HK-2 (cell line): Measurements from ENCODE around the gene EPHA10.
"Not testable (repeated sequence)": the region's sequence is repeated elsewhere in the genome, so short reads cannot be mapped to it uniquely, and the experiment has no call there.

Experiments used
- DNase-seq: peaks from one replicate; pipeline ENCODE4 v3.0.0-alpha.2; 2018; ENCODE audit not compliant: unreplicated experiment

The EPHA10 gene

DNA sequence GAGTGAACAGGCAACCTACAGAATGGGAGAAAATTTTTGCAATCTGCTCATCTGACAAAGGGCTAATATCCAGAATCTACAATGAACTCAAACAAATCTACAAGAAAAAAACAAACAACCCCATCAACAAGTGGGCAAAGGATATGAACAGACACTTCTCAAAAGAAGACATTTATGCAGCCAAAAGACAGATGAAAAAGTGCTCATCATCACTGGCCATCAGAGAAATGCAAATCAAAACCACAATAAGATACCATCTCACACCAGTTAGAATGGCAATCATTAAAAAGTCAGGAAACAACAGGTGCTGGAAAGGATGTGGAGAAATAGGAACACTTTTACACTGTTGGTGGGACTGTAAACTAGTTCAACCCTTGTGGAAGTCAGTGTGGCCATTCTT, 6.5 kb upstream of the EPHA10 start:
- not testable (repeated sequence) for DNase-seq

DNA sequence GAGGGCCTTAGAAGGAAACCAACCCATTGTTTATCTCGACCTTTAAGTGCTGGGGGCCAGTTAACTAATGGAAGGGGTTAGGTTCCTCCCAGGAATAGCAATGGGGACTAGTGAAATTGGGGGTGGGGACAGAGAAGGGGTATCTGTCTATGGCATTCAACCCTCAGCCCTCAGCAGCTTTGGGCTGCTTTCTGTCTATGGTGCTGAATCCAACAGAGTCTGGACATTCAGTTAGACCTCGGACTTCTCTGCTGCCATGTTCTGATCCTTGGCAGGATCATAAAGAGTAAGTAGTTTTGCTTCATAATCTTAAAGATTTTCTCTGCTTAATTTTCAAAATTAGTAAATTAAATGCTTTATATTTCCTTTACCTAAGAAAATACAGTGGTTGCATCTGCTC, 2.6 kb upstream of the EPHA10 start:
- DNase-seq = no peak

DNA sequence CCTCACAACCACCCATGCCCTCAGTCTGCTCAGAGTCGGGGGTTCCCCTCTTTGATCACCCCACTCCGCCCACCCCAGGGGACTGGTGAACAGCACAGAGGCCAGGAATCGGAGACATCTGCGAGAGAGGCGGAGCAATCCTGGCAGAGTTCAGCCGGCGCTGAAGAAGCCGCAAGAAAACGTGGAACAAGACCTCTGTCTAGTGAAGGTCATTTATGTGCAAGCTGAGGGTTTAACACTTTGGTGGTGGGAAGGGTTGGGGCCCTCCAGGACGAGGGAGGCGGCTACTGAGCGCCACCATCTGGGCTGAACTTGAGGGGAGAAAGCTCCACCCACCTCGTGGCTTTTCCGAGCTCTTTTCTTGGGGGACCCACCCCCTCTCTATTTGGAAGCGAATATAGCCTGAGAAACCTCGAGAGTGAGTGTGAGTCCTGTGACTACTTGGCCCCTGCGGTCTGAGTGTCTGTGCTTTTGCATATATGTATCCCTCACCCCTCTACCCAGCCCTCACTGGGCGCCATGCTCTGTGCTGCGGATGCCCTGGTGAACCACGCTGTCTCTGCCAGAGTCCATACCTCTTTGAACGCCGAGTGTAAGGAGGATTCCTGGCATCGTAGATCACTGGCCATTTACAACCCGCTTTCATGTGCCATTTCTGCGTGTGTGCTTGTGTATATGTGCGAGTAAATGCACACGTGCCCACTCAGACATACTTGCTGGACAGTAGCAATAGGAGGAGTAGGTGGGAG, 1.2 kb upstream of the EPHA10 start:
- DNase-seq = no peak

DNA sequence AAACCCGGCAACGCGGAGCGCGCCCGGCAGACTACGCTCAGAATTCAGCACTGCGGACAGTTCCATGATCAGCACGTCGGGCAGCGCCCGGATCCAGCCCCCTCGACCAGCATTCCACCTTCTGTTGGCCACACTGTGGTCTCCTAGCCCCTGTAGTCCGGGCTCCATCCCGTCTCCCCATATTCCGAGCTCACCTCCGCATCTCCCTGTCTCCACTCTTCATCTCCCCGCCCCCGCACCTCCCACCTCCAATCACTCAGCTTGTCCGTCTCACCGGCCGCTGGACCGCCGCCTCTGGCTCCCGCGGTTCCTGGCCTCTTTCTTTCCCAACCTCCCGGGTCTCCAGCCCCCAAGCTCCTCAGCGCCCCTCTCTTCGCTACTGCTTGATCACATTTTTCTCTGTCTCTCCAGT, 500 bp downstream of the EPHA10 start:
- peak; percentile 34 for DNase-seq

DNA sequence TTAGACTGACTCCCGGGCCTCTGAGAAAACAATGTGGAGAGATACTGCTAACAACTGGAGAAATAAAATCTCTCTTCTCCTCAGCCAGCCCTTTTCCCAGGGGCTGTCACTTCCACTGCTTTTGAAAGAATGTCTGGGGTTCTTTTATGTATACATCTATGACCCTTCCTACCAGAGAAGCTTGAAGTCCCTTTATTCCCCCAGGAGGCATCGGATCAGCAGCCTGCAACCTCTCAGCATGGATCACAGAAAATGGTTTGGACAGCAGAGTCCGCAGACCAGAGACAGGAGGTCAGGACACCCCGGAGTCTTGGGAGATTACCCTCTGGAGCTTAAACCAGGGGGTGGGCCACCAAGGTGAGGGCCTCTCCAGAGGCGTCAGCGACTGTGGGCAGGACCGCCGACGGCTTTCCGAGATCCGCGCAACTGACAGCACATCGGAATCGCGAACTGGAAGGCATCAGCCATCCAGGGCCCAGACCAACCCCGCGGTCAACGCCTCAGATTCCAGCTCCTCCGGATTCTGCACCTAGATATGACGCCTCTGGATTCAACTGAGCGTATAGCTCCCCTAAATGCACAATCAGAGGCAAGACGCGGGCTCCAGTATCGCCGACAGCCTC, 1.0 kb downstream of the EPHA10 start:
- no peak for DNase-seq

DNA sequence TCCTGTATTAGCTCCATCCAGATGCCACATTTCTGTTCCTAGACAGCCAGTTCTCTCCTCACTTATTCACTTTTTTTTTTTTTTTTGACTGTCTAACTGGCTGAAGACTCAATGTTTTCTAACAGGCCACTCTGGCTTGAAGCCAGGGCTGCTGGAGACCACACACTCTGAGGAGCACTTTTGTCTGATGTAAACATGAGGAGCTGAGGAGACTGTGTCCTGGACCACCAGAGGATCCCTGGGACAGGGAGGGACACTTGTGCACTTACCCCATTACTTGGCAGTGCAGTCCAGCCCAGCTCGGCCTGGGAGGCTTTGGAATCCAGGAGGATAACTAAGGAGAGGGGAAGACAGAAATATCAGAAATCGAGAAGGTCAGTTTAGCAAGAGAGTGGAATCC, 2.4 kb downstream of the EPHA10 start:
- DNase-seq = no peak

DNA sequence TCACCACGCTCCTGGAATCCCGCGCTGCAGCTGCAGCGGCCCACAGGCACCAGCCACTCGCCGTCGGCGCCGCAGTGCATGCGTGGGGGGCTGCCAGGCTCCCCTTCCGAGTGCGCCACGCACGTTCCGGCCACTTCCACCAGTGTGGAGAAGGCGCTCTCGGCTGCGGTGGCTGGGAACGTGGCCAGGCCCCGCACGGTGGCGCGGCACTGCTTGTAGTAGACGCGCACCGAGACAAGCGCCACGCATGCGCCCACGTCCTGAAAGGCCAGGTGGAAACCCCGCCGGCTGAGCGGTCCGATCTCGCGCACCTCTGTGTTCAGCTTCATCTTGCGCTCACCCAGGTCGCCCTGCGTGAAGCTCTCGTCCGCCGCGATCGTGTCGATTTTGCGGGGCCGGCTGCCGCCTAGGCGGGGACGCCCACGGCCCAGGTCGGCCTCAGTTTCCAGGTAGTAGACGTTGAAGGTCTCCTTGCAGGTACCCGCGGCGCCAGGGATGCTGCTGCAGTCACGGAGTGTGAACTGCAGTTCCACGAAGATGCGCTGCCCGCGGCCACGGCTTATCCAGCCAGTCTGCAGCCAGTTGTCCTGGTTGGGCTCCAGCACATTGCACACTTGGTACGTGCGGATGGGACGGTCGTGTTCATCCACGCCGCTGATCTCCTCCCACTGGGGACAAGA, 3.4 kb downstream of the EPHA10 start:
- no peak for DNase-seq

DNA sequence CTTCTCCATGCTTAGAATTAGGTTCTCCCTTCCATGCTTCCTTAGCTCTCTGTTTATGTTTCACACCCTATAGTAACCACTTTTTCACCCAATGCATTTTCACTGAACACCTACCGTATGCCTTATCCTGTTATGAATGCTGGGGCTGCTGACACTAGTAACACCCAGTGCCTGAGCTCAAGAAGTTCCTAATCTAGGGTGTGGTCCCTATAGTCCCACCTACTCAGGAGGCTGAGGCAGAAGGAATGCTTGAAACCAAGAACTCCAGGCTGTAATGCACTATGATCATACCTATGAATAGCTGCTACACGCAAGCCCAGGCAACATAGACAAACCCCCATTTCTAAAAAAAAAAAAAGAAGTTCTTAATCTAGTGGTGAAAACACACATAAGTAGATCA, 5.5 kb downstream of the EPHA10 start:
- no peak for DNase-seq

DNA sequence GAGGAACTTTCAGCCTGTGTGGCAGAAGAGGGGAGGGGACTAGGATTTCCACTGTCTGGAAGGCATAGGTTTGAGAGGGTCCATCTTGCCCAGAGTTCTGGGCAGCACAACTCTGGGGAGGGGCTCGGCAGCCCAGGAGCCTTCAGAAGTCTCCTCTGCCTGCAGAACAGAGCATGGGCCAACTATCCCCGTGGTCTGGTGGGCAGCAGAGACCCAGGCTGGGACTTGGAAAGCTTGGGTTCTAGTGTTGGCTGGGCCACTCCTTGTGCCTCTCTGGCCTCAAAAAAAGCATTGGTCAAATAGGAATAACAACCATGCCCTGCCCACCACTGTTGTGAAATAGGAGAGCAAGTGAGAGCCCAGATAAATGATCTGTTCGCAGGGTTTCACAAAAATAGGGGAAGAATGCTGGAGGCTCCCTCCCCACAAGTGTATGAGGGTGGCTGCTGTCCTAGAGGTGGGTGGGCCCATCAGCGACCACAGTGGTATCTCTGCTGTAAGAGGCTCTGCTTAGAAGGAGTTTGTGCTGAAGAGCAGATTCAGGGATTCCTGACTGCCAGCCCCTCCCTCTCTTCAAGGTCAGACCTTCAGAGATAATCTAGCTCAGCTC, 8.9 kb downstream of the EPHA10 start:
- DNase-seq = no peak

DNA sequence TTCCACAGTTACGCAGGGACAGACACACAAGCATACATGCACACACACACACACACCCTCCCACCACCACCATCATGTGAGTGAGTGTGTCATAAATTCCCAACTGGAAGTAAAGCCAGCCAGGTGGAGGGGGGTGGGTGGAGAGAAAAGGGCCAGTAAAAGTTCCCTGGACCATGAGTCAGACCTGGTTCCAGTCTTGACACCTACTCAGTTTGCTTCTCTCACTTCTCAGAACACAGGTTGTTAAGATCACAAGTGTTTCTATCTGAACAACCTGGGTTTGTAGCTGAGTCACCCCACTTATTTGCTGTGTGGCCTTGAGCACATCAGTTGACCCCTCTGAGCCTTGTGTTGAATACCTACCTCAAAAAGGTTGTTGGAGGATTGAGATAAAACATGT, 9.6 kb downstream of the EPHA10 start:
- DNase-seq = peak; percentile 56

DNA sequence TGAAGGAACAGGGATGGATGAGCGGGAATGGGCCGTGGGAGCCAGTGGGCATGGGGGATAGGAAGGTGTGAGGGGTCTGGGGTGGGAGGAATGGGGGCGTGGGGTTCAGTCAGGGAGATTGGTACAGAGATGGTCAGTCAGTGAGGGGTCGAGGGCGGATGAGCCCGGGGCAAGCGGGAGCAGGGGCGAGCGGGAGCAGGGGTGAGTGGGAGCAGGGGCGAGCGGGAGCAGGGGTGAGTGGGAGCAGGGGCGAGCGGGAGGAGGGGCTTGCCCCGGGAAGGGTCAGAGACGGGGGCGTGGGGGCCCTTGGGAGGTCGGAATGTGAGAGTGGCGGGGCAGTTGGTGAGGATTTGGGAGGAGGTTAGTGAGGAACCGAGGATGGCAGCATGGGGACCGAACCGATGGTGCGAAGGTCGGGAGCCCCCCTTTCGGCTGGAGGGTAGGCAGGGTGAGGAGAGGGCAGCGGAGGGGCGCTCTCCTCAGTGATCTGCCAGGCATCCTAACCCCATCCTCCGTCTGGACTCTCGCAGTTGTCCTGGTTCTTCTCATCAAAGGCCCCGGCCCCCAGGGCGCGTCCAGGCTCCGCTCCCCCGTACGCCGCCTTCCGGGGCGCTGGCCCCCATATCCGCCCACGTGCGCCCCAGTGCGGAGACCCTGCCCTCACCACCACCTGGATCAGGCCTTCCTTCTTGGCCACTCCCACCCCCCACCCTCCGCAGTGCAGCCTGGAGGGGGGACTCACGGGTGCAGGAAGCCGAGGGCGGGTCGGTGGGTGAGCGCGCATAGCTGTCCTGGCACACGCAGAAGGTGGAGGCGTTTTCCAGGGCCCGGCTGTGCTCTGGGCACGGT, 11.2 kb downstream of the EPHA10 start:
- no peak for DNase-seq

DNA sequence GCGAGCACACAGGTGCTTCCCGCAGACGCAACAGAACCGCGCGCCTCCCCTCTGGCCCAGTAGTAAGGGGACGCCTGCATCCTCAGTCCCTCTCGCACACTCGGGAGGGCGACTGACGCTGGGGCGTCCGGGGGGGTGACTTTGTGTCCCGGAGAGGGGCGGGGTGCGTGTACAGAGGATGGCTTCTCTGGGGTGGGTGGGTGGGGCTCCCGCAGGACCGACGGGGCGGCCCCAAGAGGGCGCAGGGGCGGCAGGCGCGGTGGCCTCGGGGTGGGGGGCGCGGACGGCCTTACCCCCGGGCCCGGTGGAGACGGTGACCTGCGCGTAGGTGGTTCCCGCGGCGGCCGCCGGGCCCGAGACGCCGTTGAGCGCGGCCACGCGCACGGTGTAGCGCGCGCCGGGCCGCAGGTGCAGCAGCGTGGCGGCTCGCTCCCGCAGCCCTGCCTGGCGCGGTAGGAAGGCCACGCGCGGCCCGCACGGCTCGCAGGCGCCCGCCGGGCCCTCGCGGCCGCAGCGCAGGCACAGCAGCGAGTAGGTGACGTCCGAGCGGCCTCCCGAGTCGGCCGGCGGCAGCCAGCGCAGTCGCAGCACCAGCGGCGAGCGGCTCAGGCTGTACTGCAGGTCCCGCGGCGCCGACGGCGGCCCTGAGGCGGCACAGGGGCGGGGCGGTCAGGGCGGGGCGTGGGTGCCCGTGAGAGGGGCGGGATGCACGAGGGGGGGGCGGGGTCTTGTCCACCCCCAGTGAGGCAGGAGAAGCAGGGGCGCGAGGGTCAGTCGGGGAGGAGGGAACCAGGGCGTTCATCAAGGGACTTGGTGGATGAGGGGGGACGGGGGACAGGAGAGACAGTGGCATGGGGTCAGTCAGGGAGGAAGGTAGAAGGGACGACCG, 12.1 kb downstream of the EPHA10 start:
- peak; percentile 53 for DNase-seq

DNA sequence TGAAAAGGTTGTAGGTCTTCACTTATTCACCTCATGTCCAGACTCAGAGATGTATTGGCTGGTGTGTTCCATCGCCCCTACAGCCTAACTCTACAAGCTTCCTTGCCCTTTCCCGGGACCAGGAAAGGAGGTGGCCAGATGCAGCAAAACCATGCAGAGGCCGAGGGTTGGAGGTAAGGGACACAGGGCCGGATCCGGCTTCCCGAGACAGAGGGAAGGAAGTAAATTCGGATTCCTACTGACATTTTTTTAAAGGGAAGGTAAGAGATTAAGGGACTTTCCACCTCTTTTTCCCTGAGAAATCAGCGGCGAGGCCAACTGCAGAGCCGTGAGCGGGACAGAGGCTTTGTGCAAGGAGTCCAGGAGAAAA, 12.7 kb downstream of the EPHA10 start:
- DNase-seq = no peak

DNA sequence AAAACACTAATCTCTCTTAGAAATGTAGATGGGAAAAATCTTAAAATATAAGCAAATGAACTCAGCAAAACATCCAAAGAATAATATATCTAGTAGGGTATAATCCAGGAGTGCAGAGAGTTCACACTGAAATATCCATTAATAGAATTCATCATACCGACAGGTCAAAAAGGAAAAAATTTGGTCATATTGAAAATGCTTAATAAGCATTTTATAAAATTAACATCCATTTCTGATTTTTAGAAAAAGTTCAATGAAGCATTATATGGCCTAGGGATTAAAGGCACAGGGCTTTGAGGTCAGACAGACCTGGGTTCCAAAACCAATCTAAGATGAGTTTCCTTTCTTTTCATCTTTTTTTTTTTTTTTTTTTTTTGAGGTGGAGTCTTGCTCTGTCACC, 16.4 kb downstream of the EPHA10 start:
- no peak for DNase-seq

DNA sequence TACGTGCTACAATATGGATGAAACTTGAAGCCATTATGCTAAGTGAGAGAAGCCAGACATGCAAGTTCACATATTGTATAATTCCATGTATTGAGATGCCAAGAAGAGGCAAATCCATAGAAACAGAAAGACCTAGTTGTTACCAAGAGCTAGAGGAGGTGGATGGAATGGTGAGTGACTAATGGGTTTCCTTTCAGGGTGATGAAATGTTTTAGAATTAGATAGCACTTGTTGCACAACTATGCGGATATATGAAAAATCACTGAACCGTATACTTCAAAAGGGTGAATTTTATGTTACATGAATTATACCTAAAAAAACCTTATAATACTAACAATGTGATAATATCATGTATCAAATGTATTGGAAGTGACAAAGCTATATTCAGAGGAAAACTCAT, 18.1 kb downstream of the EPHA10 start:
- no peak for DNase-seq

DNA sequence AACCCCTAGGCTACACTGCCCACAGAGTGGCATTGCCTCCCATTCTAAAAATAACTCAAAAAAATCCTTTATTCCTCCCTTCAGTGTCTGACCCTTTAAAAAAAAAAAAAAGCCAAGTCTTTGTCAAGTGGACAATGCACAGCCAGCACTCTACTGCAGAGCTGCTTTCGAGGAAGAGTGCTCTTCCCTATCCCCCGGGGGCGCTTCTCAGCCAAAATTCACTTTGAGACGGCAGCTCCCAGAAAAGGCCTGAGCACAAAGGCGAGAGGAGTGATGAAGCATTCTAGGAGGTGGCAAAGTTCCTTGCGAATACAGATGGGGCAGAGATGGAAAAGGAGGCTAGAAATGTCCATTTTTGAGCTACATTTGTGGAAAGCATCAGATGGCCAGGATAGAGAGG, 23.3 kb downstream of the EPHA10 start:
- no peak for DNase-seq

DNA sequence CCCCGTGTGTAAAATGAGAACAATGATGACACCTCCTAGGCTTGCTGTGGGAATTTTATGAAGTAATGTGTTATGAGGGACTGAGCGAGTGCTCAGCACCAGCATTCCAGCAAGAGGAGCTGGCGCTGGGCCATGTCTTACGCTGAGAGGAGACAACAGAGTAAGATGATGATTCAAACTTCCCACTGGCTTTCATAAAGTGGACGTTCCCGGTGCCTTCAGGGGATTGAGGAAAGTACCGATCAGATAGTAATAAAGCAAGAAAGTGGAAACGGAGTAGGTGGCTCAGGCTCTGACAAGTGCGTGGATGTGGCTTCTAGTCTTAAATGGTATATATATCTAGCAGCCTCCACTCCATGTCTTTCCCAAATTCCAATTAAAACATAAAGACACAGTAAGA, 23.8 kb downstream of the EPHA10 start:
- peak; percentile 30 for DNase-seq

DNA sequence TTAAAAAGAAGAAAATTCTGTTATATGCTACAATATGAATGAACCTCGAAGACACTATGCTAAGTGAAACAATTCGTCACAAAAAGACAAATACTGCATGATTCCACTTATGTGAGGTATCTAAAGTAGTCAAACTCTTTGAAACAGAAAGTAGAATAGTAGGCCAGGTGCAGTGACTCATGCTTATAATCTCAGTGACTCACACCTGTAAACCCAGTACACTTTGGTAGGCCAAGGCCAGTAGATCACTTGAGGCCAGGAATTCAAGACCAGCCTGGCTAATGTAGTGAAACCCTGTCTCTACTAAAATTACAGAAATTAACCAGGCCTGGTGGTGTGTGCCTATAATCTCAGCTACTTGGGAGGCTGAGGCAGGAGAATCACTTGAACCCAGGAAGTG, 25.7 kb downstream of the EPHA10 start:
- no peak for DNase-seq

DNA sequence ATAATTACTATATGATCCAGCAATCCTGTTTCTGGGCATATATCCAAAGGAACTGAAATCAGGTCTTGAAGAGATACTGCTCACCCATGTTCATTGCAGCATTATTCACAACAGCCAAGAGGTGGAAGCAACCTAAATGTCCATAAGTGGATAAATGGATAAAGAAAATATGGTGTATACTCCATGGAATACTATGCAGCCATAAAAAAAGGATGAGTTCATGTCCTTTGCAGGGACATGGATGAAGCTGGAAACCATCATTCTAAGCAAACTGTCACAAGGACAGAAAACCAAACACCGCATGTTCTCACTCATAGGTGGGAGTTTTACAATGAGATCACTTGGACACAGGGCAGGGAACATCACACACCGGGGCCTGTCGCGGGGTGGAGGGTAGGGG, 26.3 kb downstream of the EPHA10 start:
- DNase-seq = not testable (repeated sequence)

DNA sequence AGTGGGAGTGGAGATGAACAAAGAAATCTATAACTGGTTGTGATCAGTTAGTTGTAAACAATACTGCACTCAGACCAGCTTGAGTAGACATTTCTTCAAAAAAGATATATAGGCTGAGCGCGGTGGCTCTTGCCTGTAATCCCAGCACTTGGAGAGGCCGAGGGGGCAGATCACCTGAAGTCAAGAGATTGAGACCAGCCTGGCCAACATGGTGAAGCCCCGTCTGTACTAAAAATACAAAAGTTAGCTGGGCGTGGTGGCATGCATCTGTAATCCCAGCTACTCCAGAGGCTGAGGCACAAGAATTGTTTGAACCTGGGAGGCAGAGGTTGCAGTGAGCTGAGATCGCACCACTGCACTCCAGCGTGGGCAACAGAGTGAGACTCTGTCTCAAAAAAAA, 26.9 kb downstream of the EPHA10 start:
- DNase-seq = not testable (repeated sequence)
